Measurements from ENCODE around the gene ASTN2.

ASTN2 gene

GRCh38 chr9:117325110-117325731, 89.6 kb downstream of the ASTN2 start:
- Histone ChIP-seq H3K27ac (no peak overlapping the region), H3K4me3 (no peak overlapping the region)
- no peak for TF ChIP-seq CTCF (IDR thresholded peaks at IDR 0.05)
- DNase-seq (ENCODE audit: low spot score) = no peak

- no peak overlapping the region for H3K4me3 ChIP-seq
- H3K27ac ChIP-seq = no peak overlapping the region
- no peak for TF ChIP-seq CTCF (IDR thresholded peaks at IDR 0.05)
- DNase-seq (ENCODE audit: low spot score) = no peak
These were observed 91.5 kb downstream of the ASTN2 start for GRCh38 chr9:117323390-117323789.

- no peak for TF ChIP-seq CTCF (IDR thresholded peaks at IDR 0.05)
- Histone ChIP-seq H3K27ac (no peak overlapping the region), H3K4me3 (no peak overlapping the region)
- no peak for DNase-seq (ENCODE audit: low spot score)
These were observed 97.7 kb downstream of the ASTN2 start for GRCh38 chr9:117317192-117317591.

- TF ChIP-seq CTCF (IDR thresholded peaks at IDR 0.05) = no peak
- no peak overlapping the region for H3K4me3 ChIP-seq
- no peak overlapping the region for H3K27ac ChIP-seq
- no peak for DNase-seq (ENCODE audit: low spot score)
These were observed 99.6 kb downstream of the ASTN2 start for GRCh38 chr9:117315236-117315635.

- H3K4me3 ChIP-seq = no peak overlapping the region
- DNase-seq (ENCODE audit: low spot score) = no peak
- no peak for TF ChIP-seq CTCF (IDR thresholded peaks at IDR 0.05)
- H3K27ac ChIP-seq = no peak overlapping the region
These were observed 100.9 kb downstream of the ASTN2 start for GRCh38 chr9:117313989-117314388.

- no peak for TF ChIP-seq CTCF (IDR thresholded peaks at IDR 0.05)
- no peak for DNase-seq (ENCODE audit: low spot score)
- H3K27ac ChIP-seq = no peak overlapping the region
- no peak overlapping the region for H3K4me3 ChIP-seq
These were observed 107.2 kb downstream of the ASTN2 start for GRCh38 chr9:117307701-117308100.

- Histone ChIP-seq H3K27ac (no peak overlapping the region), H3K4me3 (no peak overlapping the region)
- TF ChIP-seq CTCF (IDR thresholded peaks at IDR 0.05) = no peak
- no peak for DNase-seq (ENCODE audit: low spot score)
These were observed 108.8 kb downstream of the ASTN2 start for GRCh38 chr9:117306032-117306431.
